Pancreas (tissue), 10 donors: ENCODE measurements around the gene DCC. TPM values are rescaled to one million over a fixed set of nuclear protein-coding genes. Genes with fewer than 3 reads are reported as not detected.

ENCODE experiments used
- ATAC-seq, 4 donors: fragments of 200-7000 bp; cut with Tn5 transposase; one replicate each; pipeline versions ENCODE4 v1.8.0 to v1.9.1; 2020; ENCODE audit warnings: mild to moderate bottlenecking in 4 of 4, moderate library complexity in 4 of 4
- DNase-seq, 6 donors: peaks; one replicate each; pipeline ENCODE4 v3.0.0-alpha.2; 2020
- FAIRE-seq: peaks from 2 replicates; lab custom pipeline; 2012; peaks lifted over from hg19 to GRCh38; lab: Jason Lieb, UNC
- H3K27ac ChIP-seq, 4 donors: fragments of 200-600 bp; sonication (generic); 1 replicate in 3 of 4; 2 replicates in 1 of 4; pipeline versions ENCODE4 v1.5.0 to v1.8.0; 2020
- H3K27me3 ChIP-seq, 4 donors: fragments of 200-600 bp; one replicate each; pipeline ENCODE4 v1.8.0; 2021
- H3K36me3 ChIP-seq, 3 donors: fragments of 200-600 bp; sonication (generic) in 1 of 3; one replicate each; pipeline versions ENCODE4 v1.5.0 to v1.8.0; 2020 to 2021
- H3K4me1 ChIP-seq, 3 donors: fragments of 200-600 bp; one replicate each; pipeline ENCODE4 v1.8.0; 2021
- H3K4me3 ChIP-seq, 4 donors: fragments of 200-600 bp; sonication (generic) in 2 of 4; one replicate each; pipeline versions ENCODE4 v1.5.0 to v1.8.0; 2020 to 2021
- H3K9me3 ChIP-seq, 4 donors: fragments of 200-600 bp; one replicate each; pipeline ENCODE4 v1.8.0; 2021
- CTCF ChIP-seq, 4 donors: fragments of 200-600 bp; sonication (generic) in 3 of 4; IDR thresholded peaks; one replicate each; pipeline versions ENCODE4 v1.5.0 to v1.8.0; 2021; ENCODE audit warnings: antibody characterized with exemption in 4 of 4
- WGBS, 2 donors: extraction: QIAGEN DNeasy Blood & Tissue Kit; methylation state at CpG; one replicate each; pipeline ENCODE4 v1.1.7; 2013; 5-methylcytosine and 5-hydroxymethylcytosine counted together
- intact Hi-C, 3 donors: fragments of 100-400 bp; cut with DNase I; formaldehyde crosslinking; loops; one replicate each; pipeline versions ENCODE4 v1.11.1 to v1.14.2; 2022
- polyA plus RNA-seq, 2 donors: library from polyadenylated mRNA; stranded (reverse); fragments of 200-250 nt; gene quantifications; one replicate each; pipeline ENCODE4 v1.2.3, GENCODE V29; 2013
- total RNA-seq, 6 donors: library from RNA; stranded (reverse); fragmentation: NEBNext Ultra II Directional in 4 of 6; extraction: Animal tissue kit (Norgen Biotek cat#: 25700) in 4 of 6; gene quantifications; one replicate each; pipeline versions ENCODE4 v1.2.1 to v1.2.4, GENCODE V29; 2021 to 2023
- donor health status: healthy with polysubstance abuse.
- donor health status: DM: no; HTN: no; CAD: no; lungs with moderate emphysema.
- donor health status: DM: no; HTN: no; CAD: no.
- donor health status: control.
- donor health status: control.
- donor health status: Bipolar disorder and iron deficiency.
- donor health status: DM: yes; HTN: yes; CAD: no.
- donor health status: DM: no; HTN: no; CAD: no.
- donor health status: DM: no; HTN: no; CAD: no.
- donor health status: DM: yes; HTN: yes; CAD: no.

The DCC gene
- total and polyA plus RNA-seq, 8 donors = 0.18 to 0.44 (median 0.28) TPM; not detected in 1

- WGBS, 2 donors = 79 to 92% methylated on average over 6 of the region's 6 CpGs
- no peak for FAIRE-seq
- no peaks in the 10 kb centered on the region for H3K9me3 ChIP-seq
- no peak overlapping the region for H3K4me3 ChIP-seq
- no peaks in the 10 kb centered on the region for H3K27me3 ChIP-seq
- H3K36me3 ChIP-seq = no peaks in the 10 kb centered on the region
- TF ChIP-seq CTCF (IDR thresholded peaks at IDR 0.05) = no peak
- no peak overlapping the region for H3K27ac ChIP-seq
- no peaks in the 10 kb centered on the region for H3K4me1 ChIP-seq
- no peak for DNase-seq
- ATAC-seq = no peak
- intact Hi-C loops = no loop called here
Observed at GRCh38 chr18:52937840-52938239, 597.8 kb downstream of the DCC start.

GRCh38 chr18:52945552-52945951 lies 605.6 kb downstream of the DCC start:
- Histone ChIP-seq H3K4me1 (no peaks in the 10 kb centered on the region), H3K27me3 (no peaks in the 10 kb centered on the region), H3K27ac (no peak overlapping the region), H3K36me3 (no peaks in the 10 kb centered on the region), H3K4me3 (no peak overlapping the region), H3K9me3 (no peaks in the 10 kb centered on the region)
- TF ChIP-seq CTCF (IDR thresholded peaks at IDR 0.05) = no peak
- 16 to 25% methylated on average over 2 of the region's 2 CpGs for WGBS, 2 donors
- intact Hi-C loops = no loop called here
- DNase-seq (no peak), FAIRE-seq (no peak), ATAC-seq (no peak)

- intact Hi-C loops = no loop called here
- H3K27me3 ChIP-seq = no peaks in the 10 kb centered on the region
- no peak overlapping the region for H3K4me3 ChIP-seq
- no peaks in the 10 kb centered on the region for H3K36me3 ChIP-seq
- TF ChIP-seq CTCF (IDR thresholded peaks at IDR 0.05) = no peak
- no peaks in the 10 kb centered on the region for H3K4me1 ChIP-seq
- H3K27ac ChIP-seq = no peak overlapping the region
- FAIRE-seq = no peak
- ATAC-seq = no peak
- 16 to 19% methylated on average over 1 of the region's 1 CpG for WGBS, 2 donors
- no peak for DNase-seq
- no peaks in the 10 kb centered on the region for H3K9me3 ChIP-seq
Observed at GRCh38 chr18:52948868-52949444, 609.0 kb downstream of the DCC start.

GRCh38 chr18:52950155-52950554 lies 610.2 kb downstream of the DCC start:
- FAIRE-seq = no peak

More at GRCh38 chr18:52950155-52950554, 610.2 kb downstream of the DCC start:
- ATAC-seq (no peak), DNase-seq (no peak)
- intact Hi-C loops = no loop called here
- no peaks in the 10 kb centered on the region for H3K9me3 ChIP-seq
- H3K4me3 ChIP-seq = no peak overlapping the region
- no peak for TF ChIP-seq CTCF (IDR thresholded peaks at IDR 0.05)
- no peaks in the 10 kb centered on the region for H3K27me3 ChIP-seq
- H3K27ac ChIP-seq = no peak overlapping the region
- no peaks in the 10 kb centered on the region for H3K4me1 ChIP-seq
- H3K36me3 ChIP-seq = no peaks in the 10 kb centered on the region
